RWPE2 (cell line): ENCODE measurements around the gene IL1RAPL2.

Source experiments
- ATAC-seq: fragments of 200-7000 bp; cut with Tn5 transposase; 3 replicates; pipeline ENCODE4 v1.9.1; 2021; ENCODE audit warnings: low read depth
- DNase-seq: peaks from one replicate; pipeline ENCODE4 v3.0.0-alpha.2; 2020; ENCODE audit warnings: low spot score
- H3K27ac ChIP-seq: fragments of 450-650 bp; 2 replicates; pipeline ENCODE4 v1.5.1; 2017; ENCODE audit warnings: mild to moderate bottlenecking; ENCODE audit not compliant: poor library complexity, severe bottlenecking
- H3K27me3 ChIP-seq: fragments of 250-450 bp; sonication (Bioruptor Pico); 2 replicates; pipeline ENCODE4 v1.5.1; 2021; ENCODE audit warnings: mild to moderate bottlenecking, moderate library complexity; ENCODE audit not compliant: insufficient read depth, poor library complexity, severe bottlenecking
- H3K36me3 ChIP-seq: fragments of 250-450 bp; sonication (Bioruptor Pico); 2 replicates; pipeline ENCODE4 v1.5.1; 2020; ENCODE audit warnings: low read depth, mild to moderate bottlenecking, moderate library complexity
- H3K4me1 ChIP-seq: fragments of 250-450 bp; sonication (Bioruptor Pico); 2 replicates; pipeline ENCODE4 v1.5.1; 2021; ENCODE audit warnings: mild to moderate bottlenecking, moderate library complexity; ENCODE audit not compliant: insufficient read depth, poor library complexity, severe bottlenecking
- H3K4me3 ChIP-seq: fragments of 250-450 bp; sonication (Bioruptor Pico); 2 replicates; pipeline ENCODE4 v1.5.1; 2021; ENCODE audit warnings: mild to moderate bottlenecking, moderate library complexity; ENCODE audit not compliant: severe bottlenecking
- H3K9me3 ChIP-seq: fragments of 250-450 bp; sonication (Bioruptor Pico); 2 replicates; pipeline ENCODE4 v1.5.1; 2021; ENCODE audit warnings: mild to moderate bottlenecking, moderate library complexity; ENCODE audit not compliant: severe bottlenecking
- TF ChIP-seq, protein P1 (sequence below): fragments of 450-650 bp; IDR thresholded peaks from one replicate; pipeline ENCODE4 v1.5.1; 2017; ENCODE audit warnings: mild to moderate bottlenecking, moderate library complexity; ENCODE audit not compliant: poor library complexity, severe bottlenecking

The IL1RAPL2 gene

DNA sequence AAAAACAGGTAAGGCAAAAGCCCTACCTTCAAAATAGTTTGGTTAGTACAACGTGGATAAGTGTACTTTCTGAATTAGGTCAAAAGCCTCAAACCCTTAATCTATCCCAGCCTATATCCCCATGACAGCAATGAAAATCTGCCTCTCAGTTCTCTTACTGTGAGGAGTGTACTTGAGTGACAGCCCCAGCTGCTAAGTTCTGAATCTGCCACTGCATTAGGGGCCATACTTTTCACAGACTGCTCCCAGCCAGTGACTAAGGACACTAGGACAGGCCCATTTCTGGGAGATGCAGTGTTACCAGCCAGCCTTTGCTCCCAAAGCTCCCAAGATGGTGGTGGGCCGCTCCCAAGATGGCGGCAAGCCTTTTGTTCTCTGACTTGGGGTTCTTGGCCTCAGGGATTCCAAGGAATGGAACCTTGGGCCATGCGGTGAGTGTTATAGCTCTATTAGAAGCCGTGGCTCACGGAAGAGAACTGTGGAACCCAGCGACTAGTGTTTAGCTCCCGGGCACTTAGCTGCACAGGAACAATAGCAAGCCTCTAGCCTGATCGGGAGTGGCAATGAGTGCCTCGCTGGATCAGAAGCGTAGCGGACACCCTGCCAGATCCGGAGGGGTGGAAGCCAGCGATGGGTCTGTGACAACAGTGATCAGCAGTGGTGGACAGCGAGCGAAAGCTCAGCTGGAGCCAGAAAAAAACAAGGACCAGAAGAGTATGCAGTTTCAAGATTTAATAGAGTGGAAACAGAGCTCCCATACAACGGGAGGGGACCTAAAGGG is 1080.8 kb downstream of the IL1RAPL2 start:
- H3K36me3 ChIP-seq = no peaks in the 10 kb centered on the region
- TF ChIP-seq, protein P1, sequence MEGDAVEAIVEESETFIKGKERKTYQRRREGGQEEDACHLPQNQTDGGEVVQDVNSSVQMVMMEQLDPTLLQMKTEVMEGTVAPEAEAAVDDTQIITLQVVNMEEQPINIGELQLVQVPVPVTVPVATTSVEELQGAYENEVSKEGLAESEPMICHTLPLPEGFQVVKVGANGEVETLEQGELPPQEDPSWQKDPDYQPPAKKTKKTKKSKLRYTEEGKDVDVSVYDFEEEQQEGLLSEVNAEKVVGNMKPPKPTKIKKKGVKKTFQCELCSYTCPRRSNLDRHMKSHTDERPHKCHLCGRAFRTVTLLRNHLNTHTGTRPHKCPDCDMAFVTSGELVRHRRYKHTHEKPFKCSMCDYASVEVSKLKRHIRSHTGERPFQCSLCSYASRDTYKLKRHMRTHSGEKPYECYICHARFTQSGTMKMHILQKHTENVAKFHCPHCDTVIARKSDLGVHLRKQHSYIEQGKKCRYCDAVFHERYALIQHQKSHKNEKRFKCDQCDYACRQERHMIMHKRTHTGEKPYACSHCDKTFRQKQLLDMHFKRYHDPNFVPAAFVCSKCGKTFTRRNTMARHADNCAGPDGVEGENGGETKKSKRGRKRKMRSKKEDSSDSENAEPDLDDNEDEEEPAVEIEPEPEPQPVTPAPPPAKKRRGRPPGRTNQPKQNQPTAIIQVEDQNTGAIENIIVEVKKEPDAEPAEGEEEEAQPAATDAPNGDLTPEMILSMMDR = no peak
- no peak for ATAC-seq

DNA sequence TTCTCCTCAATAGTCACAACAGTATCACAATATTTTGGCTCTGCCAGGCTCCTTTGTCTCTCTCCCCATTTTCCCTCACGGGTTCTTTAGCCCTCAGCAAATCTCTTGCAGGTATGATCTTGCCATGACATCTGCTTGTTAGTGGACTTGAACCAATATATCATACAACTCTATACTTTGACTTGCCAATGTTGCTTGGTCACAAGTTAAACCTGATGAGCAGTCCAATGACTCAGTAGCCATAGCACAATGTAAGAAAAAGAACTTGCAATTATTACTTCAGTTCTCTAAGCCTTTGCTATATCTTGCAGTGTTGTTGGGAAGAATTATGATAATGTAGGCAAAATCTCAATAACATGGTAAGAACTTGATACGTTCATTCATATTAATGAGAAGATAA is 1081.8 kb downstream of the IL1RAPL2 start:
- Histone ChIP-seq H3K9me3 (no peaks in the 10 kb centered on the region), H3K4me1 (no peaks in the 10 kb centered on the region), H3K27me3 (no peaks in the 10 kb centered on the region), H3K36me3 (no peaks in the 10 kb centered on the region), H3K4me3 (no peak overlapping the region), H3K27ac (no peak overlapping the region)
- no peak for DNase-seq
- TF ChIP-seq, protein P1 = no peak
- ATAC-seq = no peak

More for the DNA sequence above, 1080.8 kb downstream of the IL1RAPL2 start:
- no peak overlapping the region for H3K27ac ChIP-seq
- H3K27me3 ChIP-seq = no peaks in the 10 kb centered on the region
- no peak for DNase-seq
- no peaks in the 10 kb centered on the region for H3K4me1 ChIP-seq
- H3K9me3 ChIP-seq = no peaks in the 10 kb centered on the region
- no peak overlapping the region for H3K4me3 ChIP-seq

DNA sequence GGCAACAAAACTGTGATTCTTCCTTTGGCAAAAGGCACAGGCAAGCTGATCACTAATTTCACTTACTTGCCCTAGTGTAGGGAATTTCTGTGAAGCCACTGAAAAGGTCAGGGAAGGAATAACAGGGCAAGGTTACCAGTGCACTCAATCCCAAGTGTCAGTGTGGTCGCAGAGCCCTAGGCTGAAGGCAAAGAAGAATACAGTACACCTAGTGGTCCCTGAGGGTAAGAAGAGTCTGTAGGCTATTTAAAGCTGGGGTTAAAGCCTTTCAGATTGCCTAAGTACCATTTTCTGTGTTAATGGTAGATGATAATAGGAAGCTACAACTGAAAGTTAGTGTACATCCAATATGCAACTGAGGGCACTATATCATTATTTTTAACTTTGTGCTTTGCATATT is 1082.7 kb downstream of the IL1RAPL2 start:
- H3K27ac ChIP-seq = no peak overlapping the region
- H3K4me1 ChIP-seq = no peaks in the 10 kb centered on the region
- H3K4me3 ChIP-seq = no peak overlapping the region
- TF ChIP-seq, protein P1 = no peak
- H3K9me3 ChIP-seq = no peaks in the 10 kb centered on the region
- ATAC-seq = no peak
- no peaks in the 10 kb centered on the region for H3K36me3 ChIP-seq
- DNase-seq = no peak
- no peaks in the 10 kb centered on the region for H3K27me3 ChIP-seq

DNA sequence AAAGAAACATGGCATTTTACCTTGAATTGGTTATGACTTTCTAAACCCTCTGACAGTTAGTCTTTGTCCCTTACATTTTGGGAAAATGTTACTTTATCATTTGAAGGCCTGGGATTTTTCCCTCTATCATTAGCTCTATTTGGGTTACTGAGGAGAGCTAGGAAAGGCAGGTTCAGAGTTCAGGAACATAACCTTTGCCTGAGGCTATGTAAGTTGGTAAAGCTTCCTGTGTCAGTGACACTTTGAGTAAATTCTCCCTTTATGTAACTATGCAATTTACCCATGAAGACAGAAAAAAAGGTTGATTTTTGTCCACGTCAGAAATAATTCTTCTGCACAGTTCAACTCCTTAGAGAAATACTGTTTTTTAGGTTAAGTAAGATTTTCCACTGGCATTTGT is 1084.6 kb downstream of the IL1RAPL2 start:
- Histone ChIP-seq H3K4me1 (no peaks in the 10 kb centered on the region), H3K27ac (no peak overlapping the region), H3K27me3 (no peaks in the 10 kb centered on the region), H3K9me3 (no peaks in the 10 kb centered on the region), H3K4me3 (no peak overlapping the region), H3K36me3 (no peaks in the 10 kb centered on the region)
- TF ChIP-seq, protein P1 = no peak
- DNase-seq = no peak
- ATAC-seq = no peak

DNA sequence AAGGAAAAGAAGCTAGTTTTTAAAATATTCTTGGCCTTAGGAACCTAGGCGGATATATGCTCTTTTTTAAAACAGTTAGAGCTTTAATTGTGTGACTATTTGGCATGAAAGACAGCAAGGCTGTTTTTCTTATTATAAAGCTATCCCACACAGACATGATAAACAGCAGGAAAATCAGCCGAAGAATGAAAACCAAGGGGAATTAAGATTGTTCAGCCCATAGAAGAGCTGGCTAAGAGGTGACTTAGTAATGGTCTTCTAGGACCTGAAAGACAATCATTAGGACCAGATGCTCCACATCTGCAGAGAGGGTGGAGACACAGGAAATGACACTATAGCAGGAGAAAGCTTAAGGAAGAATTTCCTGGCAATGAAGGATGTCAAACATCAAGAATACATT is 1085.0 kb downstream of the IL1RAPL2 start:
- H3K4me1 ChIP-seq = no peaks in the 10 kb centered on the region
- no peak overlapping the region for H3K4me3 ChIP-seq
- no peak overlapping the region for H3K27ac ChIP-seq
- TF ChIP-seq, protein P1 = no peak
- no peaks in the 10 kb centered on the region for H3K36me3 ChIP-seq
- DNase-seq (no peak), ATAC-seq (no peak)
- H3K9me3 ChIP-seq = no peaks in the 10 kb centered on the region
- H3K27me3 ChIP-seq = no peaks in the 10 kb centered on the region
